GM18508 (cell line): ENCODE results near the gene STK38L.
A peak's percentile ranks its signal among the peaks of the same experiment; 100 is the strongest.
"Not testable (repeated sequence)": the region's sequence is repeated elsewhere in the genome, so short reads cannot be mapped to it uniquely, and the experiment has no call there.

Experiments used
- ATAC-seq: cut with Tn5 transposase; IDR thresholded peaks from one replicate; pipeline ENCODE4 v1.9.1; 2021; ENCODE audit warnings: moderate number of reproducible peaks; ENCODE audit not compliant: insufficient read depth, unreplicated experiment

The STK38L gene

GRCh38 chr12:27221625-27222387 lies 22.3 kb upstream of the STK38L start:
- ATAC-seq: peak; percentile 42

DNA sequence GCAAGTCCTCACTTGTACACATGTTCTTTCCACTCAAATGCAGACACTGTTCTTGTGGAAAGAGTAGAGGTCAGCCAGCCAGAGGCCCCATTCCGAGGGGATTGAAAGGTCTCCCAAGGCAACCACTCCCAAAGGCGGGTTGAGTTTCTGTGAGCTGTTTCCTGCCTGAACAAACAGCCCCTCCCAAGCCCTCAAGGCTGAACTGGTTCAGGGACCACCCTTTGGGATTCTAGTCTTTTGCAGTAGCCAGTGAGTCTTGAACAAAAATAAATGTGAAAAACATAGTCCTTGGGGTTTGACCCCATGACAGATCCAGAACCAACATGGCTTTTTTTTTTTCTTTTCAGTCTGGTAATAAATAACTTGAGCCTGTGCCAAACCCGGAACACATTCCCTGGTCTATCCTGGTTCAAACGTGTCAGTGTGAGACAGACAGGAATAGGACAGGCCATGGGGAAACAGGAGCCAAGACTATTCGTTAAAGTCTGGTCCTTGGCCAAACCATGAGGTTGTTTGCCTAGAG lies 17.6 kb upstream of the STK38L start:
- no peak for ATAC-seq

GRCh38 chr12:27229367-27229766 lies 14.7 kb upstream of the STK38L start:
- no peak for ATAC-seq

DNA sequence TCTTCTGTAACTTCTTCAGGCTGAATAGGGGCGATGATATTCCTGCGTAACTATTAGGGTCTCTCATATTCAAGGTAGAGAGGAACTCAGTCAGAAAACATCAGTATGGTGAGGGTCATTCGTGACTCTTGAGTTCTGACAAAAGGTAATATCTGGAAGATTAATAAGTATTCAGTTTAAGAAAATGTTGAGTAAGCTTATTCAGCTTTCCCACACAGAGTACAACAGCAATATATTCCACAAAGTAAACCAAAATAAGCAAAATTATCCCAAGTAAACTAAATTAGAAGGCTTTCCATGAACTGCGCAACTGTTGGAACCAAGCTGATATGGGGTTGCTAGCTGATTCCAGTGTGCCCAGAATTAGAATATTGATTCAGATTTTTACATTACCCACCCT lies 12.7 kb upstream of the STK38L start:
- not testable (repeated sequence) for ATAC-seq

DNA sequence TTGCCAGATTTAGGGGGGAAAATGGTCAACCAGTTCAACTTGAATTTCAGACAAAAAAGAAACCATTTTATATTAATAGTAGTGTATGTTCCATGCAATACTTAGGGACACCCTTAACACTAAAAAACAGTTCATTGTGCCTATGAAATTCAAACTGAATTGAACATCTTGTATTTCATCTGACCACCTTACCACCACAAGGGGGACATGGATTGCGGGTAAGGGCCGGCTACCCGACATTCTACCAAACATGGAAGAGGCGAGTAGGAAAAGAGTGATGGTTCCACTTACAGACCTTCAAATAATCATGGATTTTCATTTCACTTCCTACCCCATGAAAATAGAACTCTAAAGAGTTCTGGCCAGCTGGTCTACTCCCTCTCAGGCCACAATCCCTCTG lies 10.3 kb upstream of the STK38L start:
- ATAC-seq: no peak

DNA sequence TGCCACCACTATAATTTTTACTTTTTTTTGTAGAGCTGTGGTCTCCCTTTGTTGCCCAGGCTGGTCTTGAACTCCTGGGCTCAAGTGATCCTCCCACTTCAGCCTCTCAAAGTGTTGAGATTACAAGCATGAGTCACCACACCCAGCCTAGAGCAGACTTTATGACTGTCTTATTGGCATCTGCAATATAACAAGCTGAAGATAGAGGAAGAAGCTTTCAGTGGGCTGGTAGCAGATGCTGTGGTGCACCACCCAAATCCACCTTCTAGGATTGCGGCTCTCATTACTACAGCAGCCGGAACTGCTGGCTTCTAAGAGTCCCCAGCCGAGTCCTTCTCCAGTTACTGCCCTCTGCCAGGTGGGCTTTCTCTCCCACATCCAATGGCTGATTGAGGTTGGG lies 7.6 kb upstream of the STK38L start:
- no peak for ATAC-seq

- ATAC-seq: no peak
These were observed 6.0 kb upstream of the STK38L start for GRCh38 chr12:27237790-27238771.

GRCh38 chr12:27243006-27243405 lies 1.1 kb upstream of the STK38L start:
- ATAC-seq: no peak

- no peak for ATAC-seq
These were observed 803 bp downstream of the STK38L start for GRCh38 chr12:27244689-27245488.

GRCh38 chr12:27246141-27246540 lies 2.1 kb downstream of the STK38L start:
- no peak for ATAC-seq

DNA sequence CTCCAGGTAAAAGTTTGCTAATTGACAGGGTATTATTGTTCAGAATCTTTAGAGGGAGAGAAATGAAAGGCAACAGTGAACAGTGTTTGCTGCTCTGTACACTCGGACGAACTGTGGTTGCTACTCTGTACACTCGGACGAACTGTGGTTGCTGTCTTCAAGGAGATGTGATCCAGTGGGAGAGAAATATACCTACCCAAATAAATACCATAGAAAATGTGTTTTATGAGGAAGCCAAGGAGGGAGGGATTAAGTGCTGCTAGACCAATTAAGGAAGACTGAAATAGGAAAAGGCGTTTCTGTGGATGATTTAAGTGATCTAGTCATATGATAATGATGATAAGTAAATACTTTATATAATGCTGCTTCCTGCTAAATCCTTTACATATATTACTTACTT lies 2.7 kb downstream of the STK38L start:
- no peak for ATAC-seq

DNA sequence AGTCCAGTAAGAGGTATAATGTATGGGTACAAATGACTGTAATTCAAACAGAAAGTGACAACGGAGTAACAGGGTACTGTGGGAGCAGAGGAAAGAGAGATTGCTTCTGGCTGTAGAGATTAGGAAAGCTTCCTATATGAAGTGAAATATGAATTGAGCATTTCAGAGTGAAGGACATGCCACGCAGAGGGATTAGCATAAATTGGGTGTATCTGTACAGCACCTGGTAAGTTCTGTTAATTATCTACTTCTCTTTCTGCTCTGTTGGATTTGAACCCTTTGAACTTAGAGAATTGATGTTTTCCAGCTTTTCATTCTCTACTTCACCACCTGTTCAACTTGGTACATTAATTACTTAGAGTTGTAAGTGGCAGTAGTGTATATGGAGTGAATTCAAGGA lies 8.8 kb downstream of the STK38L start:
- no peak for ATAC-seq

DNA sequence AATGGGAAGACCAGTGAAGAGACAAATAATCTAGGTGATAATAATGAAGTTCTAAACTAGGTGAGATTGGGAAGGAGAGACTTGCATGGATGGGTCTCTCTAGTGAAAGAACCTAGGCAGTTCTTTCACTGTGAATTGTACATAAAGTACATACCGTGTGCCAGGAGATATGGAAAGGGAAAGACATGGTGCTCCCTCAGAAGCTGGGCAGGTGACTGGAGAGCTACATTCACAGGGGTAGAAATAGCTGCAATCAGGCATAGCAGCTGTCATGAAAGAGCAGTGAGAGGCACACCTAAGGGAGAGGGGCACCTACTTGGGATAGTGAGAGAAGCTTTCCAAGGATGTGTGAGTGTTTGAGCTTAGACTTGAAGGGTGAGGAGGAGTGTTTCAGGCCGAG lies 9.3 kb downstream of the STK38L start:
- no peak for ATAC-seq

DNA sequence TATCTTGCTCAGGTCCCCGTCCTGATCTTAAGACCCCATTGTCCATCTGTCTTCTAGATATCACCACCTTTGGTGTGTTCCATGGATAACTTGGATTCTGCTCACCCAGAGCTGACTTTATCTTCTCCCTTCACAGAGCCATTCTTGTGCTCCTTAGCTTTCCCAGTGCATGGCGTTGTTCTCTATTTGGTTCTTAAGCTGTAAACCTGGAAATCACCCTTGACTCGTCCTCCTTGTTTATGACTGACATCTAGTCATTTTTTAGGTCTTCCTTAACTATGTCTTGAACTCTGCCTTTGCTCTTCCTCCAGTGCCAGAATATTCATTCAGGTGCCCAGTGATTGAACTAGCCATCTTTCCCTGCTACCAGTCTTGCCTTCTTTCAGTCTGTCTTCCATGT lies 11.7 kb downstream of the STK38L start:
- ATAC-seq: no peak

GRCh38 chr12:27257104-27257843 lies 13.2 kb downstream of the STK38L start:
- no peak for ATAC-seq

DNA sequence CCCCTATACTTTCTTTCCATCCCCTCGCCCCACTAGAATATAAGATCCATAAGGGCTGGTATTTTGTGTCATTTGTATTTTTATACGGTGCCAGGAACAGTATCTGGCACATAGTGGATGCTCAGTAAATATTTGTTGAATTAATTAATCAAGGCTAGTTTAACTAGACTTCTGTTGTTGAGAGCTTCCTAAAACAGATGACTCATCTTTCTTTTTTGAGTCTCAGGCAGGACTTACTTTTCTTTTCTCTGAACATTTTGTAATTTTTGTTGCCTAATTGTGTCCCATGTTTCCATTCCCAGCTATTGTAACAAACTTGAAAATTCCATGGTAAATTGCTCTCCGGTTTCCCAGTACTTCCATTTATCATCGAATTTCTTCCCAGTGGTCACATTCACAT lies 16.7 kb downstream of the STK38L start:
- ATAC-seq: no peak

DNA sequence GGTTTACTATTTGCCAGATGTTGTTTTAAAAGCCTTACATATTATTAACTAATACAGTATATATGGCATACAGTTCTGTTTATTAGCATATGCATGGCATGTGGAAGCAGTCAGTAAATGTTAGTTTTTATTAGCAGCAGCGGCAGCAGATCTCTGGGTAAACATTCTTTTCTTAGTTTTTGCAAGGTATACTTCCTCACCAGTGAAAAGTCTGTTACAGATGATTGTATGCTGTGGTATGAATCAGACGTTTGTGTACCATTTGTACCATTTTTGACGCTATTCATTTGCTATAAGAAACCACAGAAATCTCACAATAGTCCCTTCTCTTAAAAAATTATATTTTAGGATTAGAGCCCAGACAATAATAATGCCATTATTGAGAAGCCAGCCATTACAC lies 17.8 kb downstream of the STK38L start:
- no peak for ATAC-seq

- no peak for ATAC-seq
These were observed 26.1 kb downstream of the STK38L start for GRCh38 chr12:27270148-27270547.

DNA sequence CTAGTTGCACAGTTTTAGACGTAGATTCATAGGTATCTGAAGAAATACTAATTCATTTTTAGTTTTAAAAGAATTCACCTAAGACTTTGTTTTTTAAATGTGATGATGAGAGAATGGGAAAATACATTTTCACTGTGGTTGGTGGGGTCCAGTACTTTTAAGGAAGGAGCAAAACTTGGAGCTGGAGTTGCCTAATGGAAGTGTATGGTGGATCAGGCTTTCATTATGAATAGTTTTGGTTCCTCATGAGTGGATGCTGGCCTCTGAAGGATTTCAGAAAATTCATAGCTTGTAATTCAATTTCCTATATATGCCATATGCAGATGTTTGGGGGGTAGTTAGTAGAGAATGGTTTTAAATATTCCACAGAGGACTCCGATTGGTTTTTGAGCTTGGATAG lies 27.1 kb downstream of the STK38L start:
- ATAC-seq: no peak
